GM12878 (cell line): ENCODE measurements around the gene NFU1. TPM values are rescaled to one million over a fixed set of nuclear protein-coding genes. Genes with fewer than 3 reads are reported as not detected.

Experiments
- ATAC-seq: fragments of 200-7000 bp; cut with Tn5 transposase; 3 replicates; pipeline ENCODE4 v1.9.1; 2020; ENCODE audit warnings: mild to moderate bottlenecking, moderate library complexity
- BruUV-seq: library from RNA; stranded (reverse); fragments of 400-500 nt; replicated peaks from 2 replicates; lab custom pipeline; 2021; lab: Mats Ljungman, UMichigan
- CTCF ChIA-PET: fragments of 300-600 bp; sonication (Branson Sonifier 250); formaldehyde crosslinking; extraction: SDS; loops from one replicate; lab custom pipeline; 2021; ENCODE audit warnings: inconsistent platforms; lab: Yijun Ruan, JAX
- POLR2A ChIA-PET: fragments of 350-600 bp; formaldehyde crosslinking; extraction: SDS; loops from one replicate; lab custom pipeline; 2021; ENCODE audit warnings: inconsistent platforms; lab: Charles Lee
- RAD21 ChIA-PET: fragments of 300-600 bp; sonication (Branson Sonifier 250); formaldehyde crosslinking; loops from one replicate; lab custom pipeline; 2023; ENCODE audit warnings: antibody characterized with exemption; ENCODE audit not compliant: unreplicated experiment; lab: Charles Lee
- SMC1A ChIA-PET: fragments of 300-600 bp; sonication (Branson Sonifier 250); formaldehyde crosslinking; loops from one replicate; lab custom pipeline; 2023; ENCODE audit not compliant: unreplicated experiment, uncharacterized antibody; lab: Charles Lee
- DNase-seq: peaks from one replicate; pipeline ENCODE4 v3.0.0-alpha.2; 2011; ENCODE audit warnings: low read depth, low spot score
- FAIRE-seq: peaks from 3 replicates; lab custom pipeline; 2011; peaks lifted over from hg19 to GRCh38; lab: Jason Lieb, UNC
- H2AFZ ChIP-seq: 2 replicates; pipeline ENCODE4 v1.6.0; 2011; ENCODE audit warnings: low read depth, low read length, control low read depth; ENCODE audit not compliant: control insufficient read depth
- H3K27ac ChIP-seq: 2 replicates; pipeline ENCODE4 v1.5.1; 2011; ENCODE audit warnings: control low read depth; ENCODE audit not compliant: control insufficient read depth, insufficient read depth
- H3K27me3 ChIP-seq, 2 experiments: replicated peaks in 1 of 2; 2 replicates each; pipeline versions ENCODE4 v1.6.0 to v1.6.1; 2011; ENCODE audit warnings: low read length in 1 of 2; ENCODE audit not compliant: control insufficient read depth in 2 of 2, insufficient read depth in 2 of 2
- H3K36me3 ChIP-seq, 2 experiments: 2 replicates each; pipeline ENCODE4 v1.5.1; 2011; ENCODE audit warnings: low read length in 1 of 2; ENCODE audit not compliant: control insufficient read depth in 2 of 2, insufficient read depth in 2 of 2
- H3K4me1 ChIP-seq: 2 replicates; pipeline ENCODE4 v1.6.1; 2011; ENCODE audit warnings: mild to moderate bottlenecking, low read length, moderate library complexity, mixed read lengths; ENCODE audit not compliant: control insufficient read depth, insufficient read depth
- H3K4me2 ChIP-seq: 2 replicates; pipeline ENCODE4 v1.6.0; 2011; ENCODE audit warnings: control low read depth; ENCODE audit not compliant: control insufficient read depth, insufficient read depth
- H3K4me3 ChIP-seq: fragments of 200-600 bp; sonication (generic); 2 replicates; pipeline ENCODE4 v1.5.1; 2016
- H3K79me2 ChIP-seq: 2 replicates; pipeline ENCODE4 v1.6.0; 2011; ENCODE audit warnings: low read length; ENCODE audit not compliant: control insufficient read depth, insufficient read depth
- H3K9ac ChIP-seq: 2 replicates; pipeline ENCODE4 v1.8.0; 2011; ENCODE audit warnings: low read length, control low read depth, mixed read lengths; ENCODE audit not compliant: control insufficient read depth, insufficient read depth
- H3K9me3 ChIP-seq: replicated peaks from 3 replicates; pipeline ENCODE4 v1.5.1; 2011; ENCODE audit warnings: mild to moderate bottlenecking, low read length; ENCODE audit not compliant: control insufficient read depth, insufficient read depth
- H4K20me1 ChIP-seq: 2 replicates; pipeline ENCODE4 v1.6.0; 2011; ENCODE audit not compliant: control insufficient read depth, insufficient read depth
- ATF3 ChIP-seq: IDR thresholded peaks from 2 replicates; pipeline ENCODE4 v1.6.1; 2011; ENCODE audit warnings: low read depth, mild to moderate bottlenecking, low read length, moderate library complexity, borderline replicate concordance; ENCODE audit errors: extremely low read depth
- BMI1 ChIP-seq: fragments of 450-650 bp; IDR thresholded peaks from 2 replicates; pipeline ENCODE4 v1.6.1; 2016; ENCODE audit warnings: mild to moderate bottlenecking, moderate library complexity, borderline replicate concordance
- CBFB ChIP-seq: IDR thresholded peaks from 2 replicates; pipeline ENCODE4 v1.6.1; 2016; ENCODE audit warnings: antibody characterized with exemption, low read depth
- CUX1 ChIP-seq: IDR thresholded peaks from 2 replicates; pipeline ENCODE4 v1.6.1; 2012; ENCODE audit warnings: improper control_type of control experiment, low read depth, low read length; ENCODE audit not compliant: insufficient replicate concordance
- E2F4 ChIP-seq: IDR thresholded peaks from 2 replicates; pipeline ENCODE4 v1.6.1; 2012; ENCODE audit warnings: low read depth, low read length, improper control_type of control experiment
- FOXM1 ChIP-seq: IDR thresholded peaks from 2 replicates; pipeline ENCODE4 v1.6.1; 2012; ENCODE audit warnings: low read depth, mild to moderate bottlenecking, inconsistent platforms, low read length, moderate library complexity
- HDAC2 ChIP-seq: fragments of 200-600 bp; sonication (generic); IDR thresholded peaks from 2 replicates; pipeline ENCODE4 v1.6.1; 2017
- PKNOX1 ChIP-seq: fragments of 450-650 bp; IDR thresholded peaks from 2 replicates; pipeline ENCODE4 v1.6.1; 2016; ENCODE audit warnings: mild to moderate bottlenecking
- TBL1XR1 ChIP-seq: IDR thresholded peaks from 2 replicates; pipeline ENCODE4 v1.6.1; 2012; ENCODE audit warnings: low read depth, low read length, improper control_type of control experiment
- USF1 ChIP-seq: IDR thresholded peaks from 2 replicates; pipeline ENCODE4 v1.6.1; 2011; ENCODE audit warnings: borderline replicate concordance, low read depth, mild to moderate bottlenecking, moderate library complexity, mixed read lengths, low read length; ENCODE audit not compliant: insufficient read depth; ENCODE audit errors: extremely low read length
- WRNIP1 ChIP-seq: IDR thresholded peaks from 2 replicates; pipeline ENCODE4 v1.6.1; 2011; ENCODE audit warnings: low read depth, low read length, improper control_type of control experiment, borderline replicate concordance
- WGBS: methylation state at CpG from one replicate; pipeline ENCODE4 v1.1.6; 2016; ENCODE audit warnings: low lambda C conversion rate; ENCODE audit not compliant: insufficient replicate concordance, insufficient coverage; ENCODE audit errors: missing lambda C conversion rate; 5-methylcytosine and 5-hydroxymethylcytosine counted together
- in situ Hi-C: fragments of 300-500 bp; cut with MboI; formaldehyde crosslinking; loops from 9 replicates; pipeline ENCODE4 v1.14.3; 2018; ENCODE audit warnings: mixed read lengths
- intact Hi-C: fragments of 100-400 bp; cut with micrococcal nuclease; formaldehyde crosslinking; loops from one replicate; pipeline ENCODE4 v1.14.2; 2022; ENCODE audit not compliant: unreplicated experiment
- polyA plus RNA-seq, 11 experiments: library from polyadenylated mRNA; depleted of rRNA in 4 of 11; unstranded in 6 of 11; stranded (reverse) in 5 of 11; fragments of >200 nt; fragmentation: Nextera tagmentation in 4 of 11; fragmentation: Illumina TruSeq in 1 of 11; extraction: Ambion mirVana in 4 of 11; extraction: Trizol in 1 of 11; gene quantifications; 1 replicate in 1 of 11; 2 replicates in 10 of 11; pipeline versions ENCODE4 v1.2.1 to v1.2.3, GENCODE V29; 2011 to 2016; ENCODE audit warnings: inconsistent platforms in 2 of 11, missing spikeins in 2 of 11, low read depth in 1 of 11
- total RNA-seq, 4 experiments: library from RNA; depleted of rRNA in 3 of 4; stranded (reverse); fragments of >200 nt in 3 of 4; fragmentation: Illumina TruSeq in 1 of 4; extraction: Trizol in 1 of 4; gene quantifications; 2 replicates each; pipeline versions ENCODE4 v1.2.1 to v1.2.3, GENCODE V29; 2013 to 2021

NFU1 gene
- total and polyA plus RNA-seq, 10 of the 15 experiments (the other 5 are each of a cell fraction or from before 2014, with no cell fraction given): 27.3 to 86.0 (median 41.5) TPM

- TF ChIP-seq ATF3: no peak
Measured at GRCh38 chr2:69390001-69390400, 47.2 kb downstream of the NFU1 start (continued).

- no peaks in the 10 kb centered on the region for H3K9me3 ChIP-seq
- ATAC-seq: no peak
- FAIRE-seq: no peak
- ChIA-PET SMC1A (interaction anchor here (0.7 to 3.2 kb wide), 4 partner anchors 8 to 89 kb away, joined by 3 to 24 read pairs (median 8); partner anchors contain the start of gene NFU1), CTCF (interaction anchor here (0.8 to 2.5 kb wide), 9 partner anchors 11 to 336 kb away, joined by 3 to 19 read pairs (median 6); partner anchors contain the start of gene NFU1), RAD21 (interaction anchor here (1.6 to 2.1 kb wide), 2 partner anchors 12 to 14 kb away, joined by 4 to 11 read pairs; no protein-coding TSS in a partner anchor), POLR2A (interaction anchor here (1.0 kb wide), 1 partner anchor 48 kb away, joined by 3 read pairs; the partner anchor contains the start of gene NFU1)
- no peaks in the 10 kb centered on the region for H4K20me1 ChIP-seq
- no peaks in the 10 kb centered on the region for H3K27me3 ChIP-seq
- no peak overlapping the region for H3K27ac ChIP-seq
- intact Hi-C loops (loop anchor here (10.0 kb wide), 1 partner anchor 256 kb away; the partner anchor contains the start of gene AAK1), in situ Hi-C loops (no loop called here)
- H3K4me1 ChIP-seq: peaks cover 12% of the 10 kb centered on the region; the same call in 1 of the 2 replicates
- H3K4me3 ChIP-seq: no peak overlapping the region
- no TSS peak for BruUV-seq
- H3K79me2 ChIP-seq: peaks cover 34% of the 10 kb centered on the region
- H3K9ac ChIP-seq: no peak overlapping the region
- no peak overlapping the region for H3K4me2 ChIP-seq
- H2AFZ ChIP-seq: no peak overlapping the region
- H3K36me3 ChIP-seq: peaks cover 0 to under 1% of the 10 kb centered on the region in 2 experiments; a peak in 1 of 4 replicates
- 99% methylated on average over 3 of the region's 3 CpGs for WGBS
- no peak for DNase-seq
- TF ChIP-seq HDAC2 (no peak), CUX1 (no peak), PKNOX1 (no peak), WRNIP1 (no peak), E2F4 (no peak), CBFB (no peak), TBL1XR1 (no peak), USF1 (no peak), FOXM1 (no peak), BMI1 (no peak)
Measured at GRCh38 chr2:69389271-69389670, 48.0 kb downstream of the NFU1 start.
